GM19397 (cell line): ENCODE measurements around the gene OIP5.
"Not testable (repeated sequence)": the region's sequence is repeated elsewhere in the genome, so short reads cannot be mapped to it uniquely, and the experiment has no call there.

Experiments
- ATAC-seq: cut with Tn5 transposase; IDR thresholded peaks from one replicate; pipeline ENCODE4 v1.9.1; 2021; ENCODE audit warnings: mild to moderate bottlenecking, moderate library complexity; ENCODE audit not compliant: unreplicated experiment

OIP5 gene

DNA sequence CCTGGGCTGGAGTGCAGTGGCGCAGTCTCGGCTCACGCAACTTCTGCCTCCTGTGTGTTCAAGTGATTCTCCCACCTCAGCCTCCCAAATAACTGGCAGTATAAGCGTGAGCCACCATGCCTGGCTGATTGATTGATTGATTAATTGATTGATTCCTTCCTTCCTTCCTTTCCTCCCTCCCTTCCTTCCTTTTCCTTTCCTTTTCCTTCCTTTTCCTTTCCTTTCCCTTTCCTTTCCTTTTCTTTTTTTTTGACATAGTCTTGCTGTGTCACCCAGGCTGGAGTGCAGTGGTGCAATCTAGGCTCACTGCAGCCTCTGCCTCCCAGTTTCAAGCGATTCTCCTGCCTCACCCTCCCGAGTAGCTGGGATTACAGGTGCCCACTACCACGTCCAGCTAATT, 71.5 kb downstream of the OIP5 start:
- not testable (repeated sequence) for ATAC-seq

DNA sequence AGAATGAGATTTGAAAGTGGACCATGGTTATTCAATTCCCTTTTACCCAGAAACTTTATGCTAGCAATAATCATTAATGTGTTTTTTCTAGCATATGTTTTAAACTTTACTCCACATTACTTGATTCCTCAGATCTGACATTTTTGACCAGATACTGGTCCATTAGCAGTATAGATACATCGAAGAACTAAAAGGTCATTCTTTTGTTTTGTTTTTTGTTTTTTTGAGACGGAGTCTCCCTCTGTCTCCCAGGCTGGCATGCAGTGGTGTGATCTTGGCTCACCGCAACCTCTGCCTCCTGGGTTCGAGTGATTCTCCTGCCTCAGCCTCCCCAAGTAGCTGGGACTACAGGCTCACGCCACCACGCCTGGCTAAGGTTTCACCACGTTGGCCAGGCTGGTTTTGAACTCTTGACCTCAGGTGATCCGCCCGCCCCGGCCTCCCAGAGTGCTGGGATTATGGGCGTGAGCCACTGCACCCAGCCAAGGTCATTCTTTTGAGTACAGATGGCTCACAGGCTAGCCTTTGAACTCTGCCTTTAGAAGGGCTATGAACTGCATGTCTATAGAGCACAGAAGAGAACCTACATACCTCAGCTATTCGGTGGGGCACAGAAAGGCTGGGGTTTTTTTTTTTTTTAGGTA, 72.7 kb downstream of the OIP5 start:
- ATAC-seq: no peak
